GM21367 (cell line): ENCODE results near the gene HHEX.

Experiments used
- ATAC-seq: cut with Tn5 transposase; IDR thresholded peaks from one replicate; pipeline ENCODE4 v1.9.1; 2021; ENCODE audit not compliant: unreplicated experiment

HHEX gene

DNA sequence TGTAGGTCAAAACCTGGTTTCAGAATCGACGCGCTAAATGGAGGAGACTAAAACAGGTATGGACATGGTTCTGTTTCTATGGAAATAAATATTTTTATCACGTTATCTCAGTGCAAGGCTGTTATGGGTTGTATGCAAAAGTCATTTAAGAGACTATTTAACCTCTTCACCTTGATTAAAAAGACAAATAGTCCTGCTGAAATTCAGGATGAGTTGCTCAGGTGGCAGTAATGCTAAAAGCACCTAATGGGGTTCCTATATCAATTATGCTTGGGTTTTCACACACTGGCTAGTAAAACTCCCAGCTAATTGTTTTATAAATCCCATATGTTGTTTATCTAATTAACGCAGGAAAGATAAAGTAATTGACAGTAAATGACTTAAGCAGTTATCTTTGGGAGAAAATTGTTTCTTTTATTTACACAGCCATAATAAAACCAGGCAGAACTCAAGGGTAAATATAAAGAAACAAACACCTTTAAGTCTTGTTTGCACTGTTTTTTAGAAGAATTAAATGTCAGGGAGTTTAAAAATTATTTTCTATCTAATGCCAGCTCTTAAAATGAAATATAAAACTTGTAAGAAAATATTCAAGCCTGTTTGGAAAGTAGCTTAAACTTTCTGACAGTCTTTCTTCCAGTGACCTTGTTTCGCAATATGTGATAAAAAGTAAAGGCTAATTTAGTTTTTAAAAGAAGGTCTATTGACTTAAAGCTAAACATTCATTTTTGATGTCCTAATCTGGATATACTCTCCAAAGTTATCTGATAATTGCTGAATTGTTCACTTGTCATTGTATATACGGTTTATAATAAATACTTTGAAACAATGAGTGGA lies 3.2 kb downstream of the HHEX start:
- no peak for ATAC-seq

DNA sequence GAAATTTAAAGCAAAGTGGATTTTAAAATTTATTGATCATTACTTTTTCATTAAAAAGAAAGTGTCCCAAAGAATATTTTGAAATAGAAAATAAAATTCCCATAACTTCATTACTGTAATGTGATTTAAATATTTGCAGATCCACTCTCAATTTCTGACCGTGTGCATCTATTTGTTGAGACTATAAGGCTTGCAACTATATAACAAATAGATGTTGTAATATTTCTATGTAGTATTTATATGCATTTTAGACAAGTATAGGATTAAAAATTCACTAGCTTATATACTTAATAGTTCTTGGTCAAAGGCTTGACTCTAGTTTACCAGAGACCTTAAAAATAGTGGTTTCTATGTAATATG lies 3.8 kb downstream of the HHEX start:
- ATAC-seq, result no peak

DNA sequence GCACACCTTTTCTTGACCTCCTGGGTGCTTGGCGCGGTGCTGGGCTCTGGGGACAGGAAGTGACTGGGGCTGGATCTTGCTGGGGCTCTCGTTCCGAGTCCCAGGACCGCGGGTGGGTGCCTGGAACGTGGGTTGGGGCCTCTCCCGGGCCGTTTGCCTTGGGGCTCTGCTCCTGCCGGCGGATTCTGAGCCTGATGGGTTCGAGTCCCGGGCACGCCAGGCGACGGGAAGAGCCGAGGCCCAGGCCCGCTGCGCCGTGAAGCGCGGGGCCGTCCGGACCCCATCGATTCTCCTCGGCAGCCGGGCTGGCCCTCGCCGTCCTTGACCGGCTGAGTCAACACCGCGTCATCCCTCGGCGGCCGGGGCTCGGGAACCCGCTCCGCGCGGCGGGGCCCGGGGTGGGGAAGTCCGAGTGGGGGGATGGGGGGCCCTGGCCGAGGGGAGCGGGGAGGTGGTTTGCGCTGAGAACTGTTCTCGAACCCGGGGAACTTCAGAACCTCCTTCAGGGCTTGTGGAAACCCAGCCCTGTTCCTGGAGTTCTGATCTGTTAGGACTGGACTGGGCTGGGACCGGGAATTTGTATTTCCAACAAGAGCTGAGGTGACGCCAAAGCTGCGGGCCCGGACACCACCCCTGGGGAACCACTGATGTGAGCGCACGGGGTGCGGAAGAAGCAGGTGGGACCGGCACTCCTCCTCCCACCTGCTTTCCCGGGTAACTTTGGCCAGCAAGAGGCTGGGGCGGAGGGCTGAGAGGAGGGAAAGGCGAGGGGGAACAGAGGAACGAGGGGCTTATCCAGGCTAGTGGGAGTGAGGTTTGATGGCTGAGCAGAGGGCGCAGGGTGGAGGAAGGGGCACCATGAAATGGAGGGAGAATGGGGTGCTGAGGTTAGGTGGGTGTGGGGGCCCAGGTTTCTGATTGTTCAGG lies 6.2 kb downstream of the HHEX start:
- ATAC-seq, result no peak

DNA sequence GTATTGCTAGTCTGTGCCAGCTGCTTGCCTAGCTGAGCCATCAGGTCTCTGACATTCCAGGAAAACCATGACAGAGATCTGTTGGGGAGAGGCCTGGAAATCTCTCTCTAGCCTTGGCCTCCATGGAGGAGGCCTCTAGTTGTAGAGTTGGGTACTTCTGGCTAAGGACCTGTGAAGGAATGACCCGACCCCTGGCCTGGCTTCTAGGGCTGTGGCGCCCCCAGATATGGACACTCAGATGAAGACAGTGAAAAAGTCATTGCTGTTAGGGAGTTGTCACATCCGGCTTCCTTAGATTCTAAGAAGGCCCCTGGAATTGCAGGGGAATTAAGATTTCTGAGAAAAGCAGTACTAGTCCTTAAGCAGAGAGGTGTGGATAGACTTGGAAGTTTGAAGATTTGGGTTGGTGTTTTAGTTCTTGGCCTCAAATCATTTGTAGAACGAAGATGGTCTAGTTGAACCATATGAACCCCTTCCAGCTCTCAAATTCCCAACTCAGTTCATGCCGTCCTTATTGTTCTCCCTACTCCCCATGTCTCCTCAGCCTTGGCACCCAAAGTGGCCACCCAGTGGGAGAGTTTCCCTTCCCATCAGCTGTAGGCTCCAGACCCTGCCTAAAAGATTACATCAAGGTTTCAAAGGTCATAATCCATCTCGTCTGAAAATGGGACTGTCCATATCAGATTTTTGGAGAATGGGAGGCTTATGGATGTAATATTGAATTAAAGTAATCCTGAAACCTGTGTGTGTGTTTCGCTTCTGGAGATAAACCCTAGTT lies 7.0 kb downstream of the HHEX start:
- ATAC-seq, result no peak

DNA sequence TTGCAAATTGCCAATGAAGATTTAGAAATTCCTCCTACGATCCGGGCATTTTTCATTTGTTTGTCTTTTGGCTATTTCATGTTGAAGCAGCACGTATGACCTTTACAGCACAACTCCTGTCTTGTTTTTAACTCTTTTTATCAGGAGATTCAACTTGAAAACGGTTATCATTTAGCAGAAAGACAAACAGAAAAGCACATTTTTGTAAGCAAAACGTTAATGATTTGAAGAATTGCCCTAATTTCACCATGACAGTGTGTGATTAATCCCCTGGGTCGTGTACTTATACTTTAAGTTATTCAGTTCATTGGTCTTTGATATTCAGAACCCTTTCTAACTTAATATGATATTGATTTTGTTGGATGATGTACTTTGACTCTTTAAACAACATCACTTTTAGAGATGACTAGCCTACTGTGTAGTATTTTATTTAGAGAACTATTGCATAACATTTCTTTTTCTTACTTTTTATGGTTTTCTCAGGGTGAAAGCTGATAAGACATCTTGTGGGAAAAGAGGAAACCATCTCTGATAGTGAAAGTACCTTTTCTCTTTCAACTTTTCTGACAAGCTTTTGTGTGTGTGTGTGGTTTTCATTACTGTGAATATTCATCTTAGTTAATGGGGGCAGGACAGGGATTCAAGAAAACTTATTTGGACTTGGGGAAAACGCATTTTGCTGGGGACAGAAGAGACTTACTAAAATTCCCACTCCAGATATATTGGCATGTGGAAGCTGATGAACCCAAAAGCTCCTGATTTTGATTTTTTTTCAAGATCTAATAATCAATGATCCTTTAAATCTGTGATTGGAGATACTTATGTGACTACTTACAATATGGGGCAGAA lies 8.1 kb downstream of the HHEX start:
- ATAC-seq, result no peak

DNA sequence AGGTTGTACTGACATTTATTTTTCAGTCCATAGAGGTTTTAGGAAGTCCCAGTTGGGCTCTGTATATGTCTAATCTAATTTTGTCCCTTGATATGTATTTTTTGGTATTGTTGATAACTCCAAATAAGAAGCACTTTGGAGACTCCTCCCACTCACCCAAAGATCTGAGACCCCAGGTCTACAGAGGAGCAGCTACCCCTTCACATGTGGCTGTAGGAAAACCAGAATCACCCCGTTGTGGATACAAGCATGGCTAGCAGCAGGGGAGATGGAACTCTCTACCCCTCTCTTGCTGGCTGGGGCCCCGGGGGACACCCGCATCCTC lies 9.4 kb downstream of the HHEX start:
- no peak for ATAC-seq

DNA sequence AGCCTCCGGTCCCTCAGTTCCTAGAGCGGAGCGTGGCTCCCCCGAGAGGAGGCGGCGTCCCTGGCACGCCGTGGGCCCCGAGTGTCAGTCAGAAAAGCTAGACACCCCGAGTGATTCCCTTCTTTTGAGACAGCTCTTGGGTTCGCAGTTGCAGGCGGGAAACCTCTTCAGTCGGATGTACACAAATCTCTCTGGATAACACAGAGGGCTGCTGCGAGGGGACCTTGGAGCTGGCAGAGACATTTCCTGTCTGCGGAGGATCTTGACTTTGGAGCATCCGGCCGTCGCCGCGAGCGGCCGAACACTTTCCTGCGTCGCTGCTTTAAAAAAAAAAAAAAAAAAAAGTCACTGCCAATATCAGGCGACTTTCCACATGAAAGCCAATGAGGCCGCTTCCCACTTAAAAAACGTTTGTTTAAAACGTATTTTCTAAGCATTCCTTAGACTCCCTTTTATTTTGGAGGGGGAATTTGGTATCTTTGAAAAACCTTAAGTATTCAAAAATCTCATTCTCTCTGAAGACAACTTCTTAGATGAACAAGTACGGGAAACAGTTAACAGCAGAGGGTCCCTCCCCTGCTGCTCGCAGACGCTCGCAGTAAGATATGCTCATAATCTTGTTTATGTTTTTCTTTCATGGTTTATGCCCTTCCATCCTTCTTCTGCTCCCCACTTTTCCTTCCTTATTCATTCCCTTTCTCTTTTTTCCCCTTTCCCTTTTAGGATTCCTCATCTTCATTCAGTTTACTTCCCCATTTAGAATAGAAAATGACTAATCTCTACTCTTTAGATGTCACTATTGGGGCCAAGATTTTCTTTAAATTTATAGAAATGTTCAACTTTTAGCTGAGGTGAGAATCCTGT lies 10.0 kb downstream of the HHEX start:
- ATAC-seq, result no peak

DNA sequence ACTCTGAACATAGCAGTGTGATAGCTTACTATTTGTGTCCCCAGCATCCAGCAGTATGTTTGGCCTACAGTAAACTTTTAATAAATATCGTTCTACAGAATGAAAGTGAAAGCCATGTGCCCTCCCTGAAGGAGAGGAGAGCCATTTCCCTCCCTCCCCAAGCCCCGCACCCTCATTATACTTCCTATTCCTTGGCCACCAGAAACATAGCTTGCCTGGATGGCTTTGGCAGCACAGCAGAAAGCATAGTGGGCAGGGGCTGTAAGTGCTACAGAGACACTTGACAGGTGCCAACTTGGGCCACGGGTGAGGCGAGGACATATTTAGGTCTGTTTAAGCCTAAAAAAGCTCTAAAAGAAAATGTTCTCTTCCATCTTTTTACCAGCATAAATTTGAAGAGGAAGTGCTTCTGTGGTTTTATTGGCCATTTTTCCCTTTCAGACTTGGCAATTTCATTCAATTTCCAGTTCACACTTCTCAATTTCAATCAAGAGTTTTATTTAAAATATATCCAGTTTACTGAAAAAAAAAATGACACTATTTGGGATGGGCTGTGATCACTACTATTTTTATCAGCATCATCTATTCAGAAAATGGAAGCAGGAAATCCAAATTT lies 12.7 kb downstream of the HHEX start:
- no peak for ATAC-seq

DNA sequence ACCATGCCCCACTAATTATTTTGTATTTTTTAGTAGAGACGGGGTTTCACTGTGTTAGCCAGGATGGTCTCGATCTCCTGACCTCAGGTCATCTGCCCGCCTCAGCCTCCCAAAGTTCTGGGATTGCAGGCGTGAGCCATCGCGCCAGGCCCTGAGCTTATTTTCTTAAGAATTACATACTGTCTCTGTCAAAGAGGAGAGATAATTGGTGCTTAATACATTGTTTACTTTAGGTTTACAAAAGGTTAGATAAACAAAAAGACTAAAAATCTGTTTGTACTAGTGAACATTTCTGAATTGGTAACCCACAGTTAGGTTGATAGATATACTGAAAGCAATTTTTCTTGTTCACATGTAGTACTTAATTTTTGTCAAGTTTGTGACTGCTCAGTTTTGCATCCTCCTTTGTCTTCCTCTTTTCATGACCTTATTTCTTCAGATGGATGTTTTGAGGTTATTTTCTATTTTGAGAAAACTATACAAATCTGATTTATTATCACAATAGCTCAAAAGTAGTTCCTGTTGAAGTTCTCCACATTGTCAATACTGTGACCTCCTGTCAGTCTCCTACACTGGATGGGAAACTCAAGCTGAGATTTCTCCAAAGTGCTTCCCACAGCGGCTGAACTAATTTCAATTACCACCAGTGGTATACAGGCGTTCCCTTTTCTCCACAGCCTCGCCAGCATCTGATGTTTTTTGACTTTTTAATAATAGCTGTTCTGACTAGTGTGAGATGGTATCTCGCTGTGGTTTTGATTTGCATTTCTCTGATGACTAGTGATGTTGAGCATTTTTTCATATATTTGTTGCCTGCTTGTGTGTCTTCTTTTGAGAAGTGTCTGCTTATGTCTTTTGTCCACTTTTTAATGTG lies 22.5 kb downstream of the HHEX start:
- no peak for ATAC-seq

DNA sequence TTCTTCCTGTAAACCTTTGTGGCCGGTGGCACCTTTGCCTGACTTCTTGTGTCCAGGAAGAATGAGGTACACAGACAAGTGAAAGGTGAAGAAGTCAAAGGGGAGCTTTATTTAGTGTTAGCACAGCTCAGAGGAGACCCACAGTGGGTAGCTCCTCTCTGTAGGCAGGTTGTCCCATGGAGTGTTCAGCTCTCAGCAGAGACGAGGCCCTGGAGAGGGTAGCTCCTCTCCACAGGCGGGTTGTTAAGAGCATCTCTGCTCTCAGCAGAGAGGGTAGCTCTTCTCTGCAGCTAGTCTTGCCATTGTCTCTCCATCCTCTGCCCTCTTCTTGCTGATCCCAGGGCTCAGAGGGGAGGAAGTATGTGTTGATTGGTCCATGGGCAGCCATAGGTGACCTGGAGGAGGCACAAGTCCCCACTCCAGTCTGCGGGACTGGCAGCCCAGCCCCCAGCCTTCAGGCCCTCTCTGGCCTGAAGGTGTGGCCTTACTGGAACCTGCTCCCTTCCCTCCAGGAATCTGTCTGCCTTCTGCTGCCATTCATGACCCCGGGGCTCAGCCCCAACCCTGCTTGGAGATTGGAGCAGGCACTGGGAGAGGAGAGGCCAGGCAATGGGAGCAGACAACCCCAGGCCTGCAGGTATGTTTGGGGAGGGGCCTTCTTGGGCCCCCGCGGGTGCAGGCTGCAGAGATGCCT lies 24.5 kb downstream of the HHEX start:
- no peak for ATAC-seq

DNA sequence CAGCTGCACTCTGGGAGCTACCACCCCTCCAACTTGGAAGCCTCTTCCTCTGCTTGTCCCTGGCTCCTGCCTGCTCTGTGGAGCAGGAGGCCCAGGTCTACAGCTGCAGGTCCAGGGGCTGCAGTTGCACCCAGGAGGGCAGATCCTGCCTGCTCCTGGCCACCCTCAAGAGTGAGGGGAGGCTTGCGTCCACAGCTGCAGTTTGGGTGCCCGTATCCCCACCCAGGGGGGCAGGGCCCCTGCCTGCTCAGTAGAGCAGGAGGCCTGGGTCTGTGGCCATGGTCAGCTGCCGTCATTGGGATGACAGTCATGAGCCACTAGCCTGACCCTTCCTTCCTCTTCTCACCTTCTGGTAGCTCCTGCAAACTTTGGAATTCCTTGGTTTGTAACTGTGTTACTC lies 25.1 kb downstream of the HHEX start:
- no peak for ATAC-seq

DNA sequence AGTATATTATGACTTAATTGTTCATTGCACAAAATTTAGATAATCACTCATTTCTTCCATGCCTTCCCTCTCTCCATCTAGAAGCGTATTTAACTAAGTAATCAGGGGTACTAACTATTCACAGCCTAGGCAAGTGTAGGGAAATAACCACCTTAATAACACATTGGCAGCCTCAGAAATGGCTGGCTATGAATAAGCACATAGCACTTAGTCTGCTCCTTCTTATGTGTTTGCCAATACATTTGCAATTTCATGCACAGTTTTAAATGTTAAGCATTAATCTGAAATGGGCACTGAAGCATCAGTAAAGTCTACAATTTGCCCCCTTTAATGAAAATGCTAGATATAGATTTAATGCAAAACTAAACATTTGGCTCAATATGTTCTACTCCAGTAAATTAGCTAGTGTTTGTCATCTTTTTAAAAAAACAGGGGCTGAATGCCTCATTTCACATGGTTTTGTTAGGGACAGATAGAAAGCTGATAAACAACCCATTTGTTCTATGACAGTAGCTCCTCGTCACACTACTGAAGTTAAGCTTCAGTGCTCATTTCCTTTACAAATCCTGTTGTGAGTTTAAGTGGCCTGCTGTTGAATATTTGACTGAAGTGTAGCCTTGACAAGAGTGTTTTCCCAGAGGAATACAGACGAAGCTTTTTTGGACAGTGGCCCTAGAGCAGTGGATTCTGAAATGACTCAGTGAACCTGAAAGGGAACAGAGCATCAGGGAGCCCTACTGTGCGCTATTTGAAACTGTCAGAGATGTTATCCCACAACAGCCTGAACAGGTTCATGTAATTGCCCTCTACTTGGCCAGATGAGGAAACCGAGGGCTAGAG lies 30.5 kb downstream of the HHEX start:
- no peak for ATAC-seq

DNA sequence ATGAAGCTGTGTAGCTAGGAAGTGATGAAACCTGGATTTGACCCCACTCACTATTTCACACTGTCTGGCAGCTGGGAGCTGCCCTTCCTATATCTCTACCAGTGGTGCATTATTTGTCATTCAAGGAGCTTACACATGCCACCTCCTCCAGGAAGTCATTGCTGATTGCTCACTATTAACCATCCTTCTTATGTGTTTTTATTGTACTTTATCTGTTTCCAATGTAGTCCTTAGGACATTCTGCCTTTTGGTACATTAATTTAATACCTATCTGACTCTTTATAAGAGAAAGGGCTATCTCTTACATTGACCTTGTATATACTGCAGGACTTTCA lies 31.0 kb downstream of the HHEX start:
- no peak for ATAC-seq

DNA sequence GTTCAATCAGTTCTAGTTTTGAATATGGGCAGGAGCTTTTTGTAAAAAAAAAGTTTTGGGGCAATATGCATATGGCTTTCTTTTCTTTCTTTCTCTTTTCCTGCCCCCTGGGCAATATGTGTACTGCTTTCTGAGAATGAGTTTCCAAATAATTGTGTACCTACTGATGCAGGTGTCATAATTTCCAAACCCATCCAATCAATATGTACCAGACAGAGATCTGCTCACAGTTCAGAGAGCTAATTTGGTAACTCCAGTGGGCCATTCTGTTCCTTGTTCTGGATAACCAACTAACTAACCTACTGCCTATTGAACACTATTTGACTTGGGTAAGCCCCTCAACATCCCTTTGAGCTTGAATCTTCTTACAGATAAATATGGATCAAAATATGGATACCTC lies 32.6 kb downstream of the HHEX start:
- ATAC-seq, result no peak

DNA sequence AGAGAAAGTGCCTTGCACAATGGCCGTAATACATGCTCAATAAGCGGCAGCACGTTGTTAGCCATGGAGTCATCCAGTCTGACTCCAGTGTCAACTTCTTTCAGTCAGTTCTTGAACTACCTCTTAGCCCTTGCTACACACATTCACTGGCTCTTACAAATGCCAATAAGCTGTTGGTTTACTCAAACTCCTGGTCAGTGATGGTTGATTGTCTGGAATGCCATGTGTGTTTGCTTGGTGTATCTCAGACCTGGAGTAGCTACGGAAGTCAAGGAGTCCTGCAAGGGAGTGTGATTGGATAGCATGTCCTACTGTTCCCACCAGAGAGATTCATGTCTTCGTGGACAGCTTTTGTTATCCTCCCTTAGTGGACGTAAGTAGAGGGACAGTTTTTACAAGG lies 37.4 kb downstream of the HHEX start:
- no peak for ATAC-seq

DNA sequence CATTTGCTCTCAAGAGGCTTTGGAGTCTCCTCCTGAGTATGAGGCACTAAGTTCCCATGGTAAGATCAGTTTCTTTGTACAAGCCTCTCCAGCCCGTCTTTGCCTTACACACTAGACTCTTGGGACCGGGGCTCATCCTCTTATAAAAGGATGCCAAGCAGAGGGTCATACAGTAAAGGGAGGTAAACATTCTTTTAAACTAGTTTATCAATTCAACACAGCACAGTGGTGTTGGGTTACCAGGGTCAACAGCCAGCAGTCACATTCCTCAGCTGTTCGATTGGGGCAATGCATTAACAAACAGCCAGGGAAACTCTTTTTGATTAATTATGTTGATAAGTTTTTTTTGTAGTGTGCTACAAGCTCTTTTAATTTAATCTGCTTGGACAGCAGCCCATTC lies 37.8 kb downstream of the HHEX start:
- ATAC-seq, result no peak

DNA sequence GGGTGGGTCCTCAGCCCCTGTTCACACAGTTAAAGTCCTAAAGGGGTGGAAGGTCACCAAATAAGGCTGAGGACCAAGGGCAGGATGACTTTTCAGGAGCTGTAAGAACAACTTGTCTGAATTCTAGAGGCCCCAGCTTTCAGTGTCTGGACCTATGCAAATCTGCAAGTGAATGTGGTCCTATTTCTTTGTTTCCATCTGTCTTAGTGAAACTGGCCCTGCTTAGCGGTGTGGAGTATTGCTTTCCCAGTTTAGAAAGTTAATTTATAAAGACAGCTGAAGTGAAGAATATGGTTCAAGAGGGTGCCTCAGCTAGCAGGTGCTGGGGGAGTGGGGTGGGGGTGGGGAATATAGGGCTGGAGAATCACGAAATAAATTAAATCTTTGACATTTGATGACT lies 40.1 kb downstream of the HHEX start:
- peak; percentile 87 for ATAC-seq
